Smooth muscle cell (in vitro differentiated cells): ENCODE measurements around the gene PRKCSH. TPM values are rescaled to one million over a fixed set of nuclear protein-coding genes. Genes with fewer than 3 reads are reported as not detected.
"Not testable (repeated sequence)": the region's sequence is repeated elsewhere in the genome, so short reads cannot be mapped to it uniquely, and the experiment has no call there.

Experiments
- DNase-seq: peaks from one replicate; lab custom pipeline; 2025; ENCODE audit not compliant: unreplicated experiment; lab: John Stamatoyannopoulos, UW
- H2AFZ ChIP-seq: fragments of 200-600 bp; sonication (generic); 2 replicates; pipeline ENCODE4 v1.6.0; 2016; ENCODE audit warnings: antibody characterized with exemption, low read depth, mild to moderate bottlenecking
- H3F3A ChIP-seq: fragments of 200-600 bp; sonication (generic); 2 replicates; pipeline ENCODE4 v1.6.0; 2017; ENCODE audit warnings: antibody characterized with exemption, low read depth
- H3K27ac ChIP-seq: fragments of 200-600 bp; sonication (generic); 2 replicates; pipeline ENCODE4 v1.5.1; 2016; ENCODE audit warnings: low read depth, mild to moderate bottlenecking
- H3K27me3 ChIP-seq: fragments of 200-600 bp; sonication (generic); 2 replicates; pipeline ENCODE4 v1.6.1; 2016; ENCODE audit warnings: low read depth, mild to moderate bottlenecking
- H3K36me3 ChIP-seq: fragments of 200-600 bp; sonication (generic); 2 replicates; pipeline ENCODE4 v1.5.1; 2016; ENCODE audit warnings: low read depth
- H3K4me1 ChIP-seq: fragments of 200-600 bp; sonication (generic); 2 replicates; pipeline ENCODE4 v1.5.1; 2016; ENCODE audit warnings: low read depth
- H3K4me2 ChIP-seq: fragments of 200-600 bp; sonication (generic); 2 replicates; pipeline ENCODE4 v1.6.0; 2016; ENCODE audit warnings: mild to moderate bottlenecking
- H3K4me3 ChIP-seq: fragments of 200-600 bp; sonication (generic); 2 replicates; pipeline ENCODE4 v1.5.1; 2016; ENCODE audit warnings: mild to moderate bottlenecking
- H3K79me2 ChIP-seq: fragments of 200-600 bp; sonication (generic); 2 replicates; pipeline ENCODE4 v1.6.0; 2016; ENCODE audit warnings: low read depth, mild to moderate bottlenecking
- H3K9ac ChIP-seq: fragments of 200-600 bp; sonication (generic); 2 replicates; pipeline ENCODE4 v1.6.0; 2016; ENCODE audit warnings: low read depth
- H3K9me3 ChIP-seq: fragments of 200-600 bp; sonication (generic); replicated peaks from 2 replicates; pipeline ENCODE4 v1.5.1; 2016; ENCODE audit warnings: low read depth
- H4K20me1 ChIP-seq: fragments of 200-600 bp; sonication (generic); 2 replicates; pipeline ENCODE4 v1.6.0; 2016; ENCODE audit warnings: low read depth
- WGBS: methylation state at CpG from one replicate; pipeline ENCODE4 v1.1.7; 2016; ENCODE audit warnings: low lambda C conversion rate; 5-methylcytosine and 5-hydroxymethylcytosine counted together
- polyA plus RNA-seq: library from polyadenylated mRNA; unstranded; fragments of >200 nt; fragmentation: Nextera tagmentation; extraction: Ambion mirVana; gene quantifications from 2 replicates; pipeline ENCODE4 v1.2.1, GENCODE V29; 2016
- total RNA-seq: library from RNA; depleted of rRNA; stranded (reverse); fragments of >200 nt; gene quantifications from 2 replicates; pipeline ENCODE4 v1.2.3, GENCODE V29; 2014
- TF ChIP-seq, protein P1 (sequence below): fragments of 200-600 bp; sonication (generic); IDR thresholded peaks from 2 replicates; pipeline ENCODE4 v1.5.1; 2017; ENCODE audit warnings: borderline replicate concordance, mild to moderate bottlenecking, antibody characterized with exemption; ENCODE audit not compliant: insufficient read depth, poor library complexity, severe bottlenecking

The PRKCSH gene
- total and polyA plus RNA-seq, 2 experiments from 2014 or later, result 47.4 to 165 TPM

GRCh38 chr19:11465600-11465999 is 30.2 kb downstream of the PRKCSH start:
- 61% methylated on average over 5 of the region's 8 CpGs for WGBS

DNA sequence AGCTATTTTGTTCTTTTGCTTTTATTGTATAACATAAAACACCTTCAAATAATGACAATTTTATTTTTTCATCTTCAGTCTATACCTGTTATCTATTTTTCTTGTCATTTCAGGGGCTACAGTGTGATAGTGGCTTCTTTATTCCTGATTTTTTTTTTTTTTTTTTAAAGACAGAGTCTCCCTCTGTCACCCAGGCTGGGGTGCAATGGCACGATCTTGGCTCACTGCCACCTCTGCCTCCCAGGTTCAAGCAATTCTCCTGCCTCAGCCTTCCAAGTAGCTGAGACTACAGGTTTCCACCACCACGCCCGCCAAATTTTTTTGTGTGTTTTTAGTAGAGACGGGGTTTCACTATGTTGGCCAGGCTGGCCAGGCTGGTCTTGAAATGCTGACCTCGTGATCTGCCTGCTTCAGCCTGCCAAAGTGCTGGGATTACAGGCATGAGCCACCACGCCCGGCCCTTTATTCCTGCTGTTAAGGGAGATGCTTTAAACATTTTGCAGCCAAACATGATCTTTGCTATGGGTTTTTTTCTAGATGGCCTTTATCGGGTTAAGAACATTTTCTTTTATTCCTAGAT is 32.9 kb downstream of the PRKCSH start:
- H4K20me1 ChIP-seq, DNase-seq, H3K9ac ChIP-seq, H3K4me3 ChIP-seq, H3K36me3 ChIP-seq, H2AFZ ChIP-seq, H3K4me1 ChIP-seq, H3K27me3 ChIP-seq, H3K79me2 ChIP-seq, H3K9me3 ChIP-seq, H3K27ac ChIP-seq, H3F3A ChIP-seq, H3K4me2 ChIP-seq: not testable (repeated sequence)
- WGBS, result 91% methylated on average over 8 of the region's 8 CpGs

More at GRCh38 chr19:11465600-11465999, 30.2 kb downstream of the PRKCSH start:
- Histone ChIP-seq H3F3A (no peaks in the 10 kb centered on the region), H3K27me3 (no peaks in the 10 kb centered on the region), H3K9me3 (no peaks in the 10 kb centered on the region), H3K4me1 (no peaks in the 10 kb centered on the region), H2AFZ (no peak overlapping the region), H4K20me1 (no peaks in the 10 kb centered on the region), H3K4me3 (no peak overlapping the region), H3K9ac (no peak overlapping the region), H3K27ac (no peak overlapping the region), H3K4me2 (no peak overlapping the region), H3K79me2 (no peaks in the 10 kb centered on the region), H3K36me3 (no peaks in the 10 kb centered on the region)
- no peak for DNase-seq
- TF ChIP-seq, protein P1, sequence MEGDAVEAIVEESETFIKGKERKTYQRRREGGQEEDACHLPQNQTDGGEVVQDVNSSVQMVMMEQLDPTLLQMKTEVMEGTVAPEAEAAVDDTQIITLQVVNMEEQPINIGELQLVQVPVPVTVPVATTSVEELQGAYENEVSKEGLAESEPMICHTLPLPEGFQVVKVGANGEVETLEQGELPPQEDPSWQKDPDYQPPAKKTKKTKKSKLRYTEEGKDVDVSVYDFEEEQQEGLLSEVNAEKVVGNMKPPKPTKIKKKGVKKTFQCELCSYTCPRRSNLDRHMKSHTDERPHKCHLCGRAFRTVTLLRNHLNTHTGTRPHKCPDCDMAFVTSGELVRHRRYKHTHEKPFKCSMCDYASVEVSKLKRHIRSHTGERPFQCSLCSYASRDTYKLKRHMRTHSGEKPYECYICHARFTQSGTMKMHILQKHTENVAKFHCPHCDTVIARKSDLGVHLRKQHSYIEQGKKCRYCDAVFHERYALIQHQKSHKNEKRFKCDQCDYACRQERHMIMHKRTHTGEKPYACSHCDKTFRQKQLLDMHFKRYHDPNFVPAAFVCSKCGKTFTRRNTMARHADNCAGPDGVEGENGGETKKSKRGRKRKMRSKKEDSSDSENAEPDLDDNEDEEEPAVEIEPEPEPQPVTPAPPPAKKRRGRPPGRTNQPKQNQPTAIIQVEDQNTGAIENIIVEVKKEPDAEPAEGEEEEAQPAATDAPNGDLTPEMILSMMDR, result no peak

- no peak overlapping the region for H2AFZ ChIP-seq
- H3K27me3 ChIP-seq, result peaks cover 9% of the 10 kb centered on the region
- H3K36me3 ChIP-seq, result no peaks in the 10 kb centered on the region
- no peaks in the 10 kb centered on the region for H3F3A ChIP-seq
- no peak overlapping the region for H3K4me3 ChIP-seq
- no peak overlapping the region for H3K9ac ChIP-seq
- no peak for DNase-seq
- no peaks in the 10 kb centered on the region for H4K20me1 ChIP-seq
- no peaks in the 10 kb centered on the region for H3K9me3 ChIP-seq
- no peak overlapping the region for H3K4me2 ChIP-seq
- WGBS, result 85% methylated on average over 4 of the region's 4 CpGs
- H3K79me2 ChIP-seq, result no peaks in the 10 kb centered on the region
- H3K27ac ChIP-seq, result no peak overlapping the region
- TF ChIP-seq, protein P1, result no peak
- H3K4me1 ChIP-seq, result no peaks in the 10 kb centered on the region
Measured at GRCh38 chr19:11473725-11474124, 38.3 kb downstream of the PRKCSH start.

DNA sequence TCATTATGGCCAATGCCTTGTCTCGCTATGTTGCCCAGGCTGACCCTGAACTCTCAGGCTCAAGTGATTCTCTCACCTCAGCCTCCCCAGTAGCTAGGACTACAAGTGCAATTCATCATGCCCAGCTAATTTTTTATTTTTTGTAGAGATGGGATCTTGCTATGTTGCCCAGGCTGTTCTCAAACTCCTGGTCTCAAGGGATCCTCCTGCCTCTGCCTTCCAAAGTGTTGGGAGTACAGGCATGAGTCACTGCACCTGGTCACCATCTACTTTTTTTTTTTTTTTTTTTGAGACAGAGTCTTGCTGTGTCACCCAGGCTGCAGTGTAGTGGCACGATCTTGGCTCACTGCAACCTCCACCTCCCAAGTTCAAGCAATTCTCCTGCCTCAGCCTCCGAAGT is 39.9 kb downstream of the PRKCSH start:
- not testable (repeated sequence) for H3K36me3 ChIP-seq, H3K9me3 ChIP-seq, H3K79me2 ChIP-seq, H3K4me1 ChIP-seq, H3K27ac ChIP-seq, H4K20me1 ChIP-seq, H3K9ac ChIP-seq, H3K4me2 ChIP-seq, DNase-seq, H2AFZ ChIP-seq, H3F3A ChIP-seq, H3K4me3 ChIP-seq
- H3K27me3 ChIP-seq, result peaks cover 25% of the 10 kb centered on the region
- 86% methylated on average over 3 of the region's 3 CpGs for WGBS

DNA sequence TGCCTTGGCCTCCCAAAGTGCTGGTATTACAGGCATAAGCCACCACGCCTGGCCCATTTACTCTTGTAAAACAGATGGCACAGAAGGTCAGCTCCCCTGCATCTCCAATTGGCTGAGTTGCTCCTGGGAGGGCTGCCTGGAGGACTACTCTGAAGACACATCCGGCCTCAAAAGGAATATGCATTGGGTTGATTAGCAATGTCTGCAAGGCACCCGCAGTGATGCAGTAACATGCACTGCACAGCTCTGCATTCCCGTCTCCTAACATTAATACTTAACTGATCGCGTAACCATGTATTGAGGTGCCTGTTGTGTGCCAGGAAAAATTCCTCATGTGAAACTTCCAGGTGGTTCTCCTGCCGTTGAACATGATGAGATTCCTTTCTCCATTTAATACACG is 40.4 kb downstream of the PRKCSH start:
- Histone ChIP-seq H4K20me1 (no peaks in the 10 kb centered on the region), H3K27ac (no peak overlapping the region), H3K4me1 (no peaks in the 10 kb centered on the region), H3K36me3 (no peaks in the 10 kb centered on the region), H3K79me2 (no peaks in the 10 kb centered on the region), H3K27me3 (peaks cover 30% of the 10 kb centered on the region), H3K9ac (no peak overlapping the region), H2AFZ (no peak overlapping the region), H3F3A (no peaks in the 10 kb centered on the region), H3K4me3 (no peak overlapping the region), H3K4me2 (no peak overlapping the region), H3K9me3 (no peaks in the 10 kb centered on the region)
- no peak for DNase-seq
- WGBS, result 83% methylated on average over 8 of the region's 8 CpGs
- TF ChIP-seq, protein P1, result no peak
